GM18520 (cell line): ENCODE results near the gene ZNF534.
"Not testable (repeated sequence)": the region's sequence is repeated elsewhere in the genome, so short reads cannot be mapped to it uniquely, and the experiment has no call there.

ENCODE experiments used
- ATAC-seq: cut with Tn5 transposase; IDR thresholded peaks from one replicate; pipeline ENCODE4 v1.9.1; 2021; ENCODE audit not compliant: unreplicated experiment

The ZNF534 gene

GRCh38 chr19:52428937-52429336 lies at the start of gene ZNF534:
ZNF534 (plus strand) TSS chr19:52429148; CDS start chr19:52431475, 2,327 bp downstream.
- no peak for ATAC-seq

- no peak for ATAC-seq
These were observed 37.8 kb upstream of the ZNF534 start for GRCh38 chr19:52391135-52391534.

GRCh38 chr19:52397310-52398080 lies 31.5 kb upstream of the ZNF534 start, which contains the start of gene ZNF528:
ZNF528 (plus strand) TSS chr19:52397849; CDS start chr19:52402014, 4,165 bp downstream.
- ATAC-seq = peak; percentile 89

GRCh38 chr19:52398081-52398441 lies 30.9 kb upstream of the ZNF534 start:
- ATAC-seq = no peak

GRCh38 chr19:52410276-52410675 lies 18.7 kb upstream of the ZNF534 start:
- ATAC-seq = no peak

- no peak for ATAC-seq
These were observed 13.2 kb upstream of the ZNF534 start for GRCh38 chr19:52415711-52416110.

- no peak for ATAC-seq
These were observed 13.2 kb downstream of the ZNF534 start for GRCh38 chr19:52442179-52442578.

- no peak for ATAC-seq
These were observed 15.6 kb downstream of the ZNF534 start for GRCh38 chr19:52444506-52444905.

GRCh38 chr19:52451241-52451640 lies 22.3 kb downstream of the ZNF534 start:
- ATAC-seq = no peak

- no peak for ATAC-seq
These were observed 24.6 kb downstream of the ZNF534 start, which contains the start of gene ZNF578 for GRCh38 chr19:52453324-52454094. ZNF578 (plus strand) TSS chr19:52453553; CDS start chr19:52501846, 48,293 bp downstream.

- no peak for ATAC-seq
These were observed 36.0 kb downstream of the ZNF534 start for GRCh38 chr19:52464798-52465470.

GRCh38 chr19:52473655-52474350 lies 44.9 kb downstream of the ZNF534 start:
- no peak for ATAC-seq

GRCh38 chr19:52474351-52475127 lies 45.6 kb downstream of the ZNF534 start:
- no peak for ATAC-seq

- not testable (repeated sequence) for ATAC-seq
These were observed 55.3 kb downstream of the ZNF534 start for GRCh38 chr19:52484111-52484743.

GRCh38 chr19:52485064-52485463 lies 56.1 kb downstream of the ZNF534 start:
- not testable (repeated sequence) for ATAC-seq

- not testable (repeated sequence) for ATAC-seq
These were observed 56.8 kb downstream of the ZNF534 start for GRCh38 chr19:52485561-52486240.

- ATAC-seq = no peak
These were observed 63.4 kb downstream of the ZNF534 start for GRCh38 chr19:52492201-52492993.

- ATAC-seq = no peak
These were observed 64.1 kb downstream of the ZNF534 start for GRCh38 chr19:52492994-52493470.
